GM20000 (cell line): Measurements from ENCODE around the gene P2RY1.

Experiments used
- DNase-seq: peaks from one replicate; pipeline ENCODE4 v3.0.0; 2012; ENCODE audit warnings: low spot score
- CTCF ChIP-seq: IDR thresholded peaks from 2 replicates; pipeline ENCODE4 v1.5.1; 2012; ENCODE audit warnings: mild to moderate bottlenecking, control low read depth; ENCODE audit errors: extremely low read depth, missing control alignments

Gene P2RY1

DNA sequence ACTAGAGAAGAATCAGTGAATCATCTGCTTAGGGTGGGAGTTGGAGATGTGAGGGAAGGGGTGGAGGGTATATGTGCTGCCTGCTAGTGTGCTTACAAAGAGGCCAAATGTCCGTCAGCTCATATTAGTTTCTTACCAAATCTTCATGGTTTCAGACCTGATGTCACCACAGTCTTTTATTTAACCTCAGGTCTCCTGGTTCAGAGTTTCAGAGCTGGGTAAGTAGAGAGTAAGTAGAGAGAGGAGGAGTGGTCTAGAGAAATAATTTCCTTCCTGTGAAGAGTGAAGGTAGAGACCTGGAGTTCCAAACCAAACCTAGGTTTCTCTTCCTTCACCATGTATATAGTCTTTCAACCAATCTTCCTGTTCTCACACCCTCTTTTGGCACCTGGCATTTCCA is 17.5 kb upstream of the P2RY1 start:
- no peak for TF ChIP-seq CTCF

GRCh38 chr3:152818027-152818426 is 16.9 kb upstream of the P2RY1 start:
- no peak for DNase-seq
- no peak for TF ChIP-seq CTCF

More for the DNA sequence above, 17.5 kb upstream of the P2RY1 start:
- no peak for DNase-seq

- no peak for DNase-seq
- TF ChIP-seq CTCF: no peak
Measured at GRCh38 chr3:152823173-152823572, 11.8 kb upstream of the P2RY1 start.

- TF ChIP-seq CTCF: no peak
Measured at GRCh38 chr3:152823781-152824180, 11.2 kb upstream of the P2RY1 start.

GRCh38 chr3:152825566-152825965 is 9.4 kb upstream of the P2RY1 start:
- no peak for DNase-seq
- TF ChIP-seq CTCF: no peak

More at GRCh38 chr3:152823781-152824180, 11.2 kb upstream of the P2RY1 start:
- DNase-seq: no peak

GRCh38 chr3:152826476-152826875 is 8.5 kb upstream of the P2RY1 start:
- no peak for TF ChIP-seq CTCF
- no peak for DNase-seq

DNA sequence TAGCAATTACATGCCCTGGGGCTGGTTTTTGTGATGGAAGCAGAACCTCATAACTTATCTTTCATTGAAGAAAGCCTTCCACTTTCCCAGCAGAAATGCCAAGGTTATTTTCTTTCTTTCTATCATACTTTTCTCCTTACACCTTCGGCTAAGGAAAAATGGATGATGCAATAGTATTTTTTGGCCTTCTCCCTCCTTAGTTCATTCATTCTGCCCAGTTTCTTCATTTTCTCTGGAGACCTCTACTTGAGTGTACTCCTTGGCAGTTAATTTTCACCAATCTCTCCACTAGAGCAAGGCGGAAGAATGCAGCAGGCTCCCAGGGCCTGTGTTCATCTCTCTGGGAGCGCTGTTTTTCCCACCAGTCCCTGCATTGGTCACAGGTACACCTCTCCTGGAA is 7.6 kb upstream of the P2RY1 start:
- TF ChIP-seq CTCF: no peak
- no peak for DNase-seq
